Brain pericyte (primary cell): ENCODE results near the gene PRKCH.

Experiments used
- DNase-seq: peaks from one replicate; pipeline ENCODE4 v3.0.0-alpha.2; 2012; ENCODE audit warnings: low read depth, low spot score

The PRKCH gene

DNA sequence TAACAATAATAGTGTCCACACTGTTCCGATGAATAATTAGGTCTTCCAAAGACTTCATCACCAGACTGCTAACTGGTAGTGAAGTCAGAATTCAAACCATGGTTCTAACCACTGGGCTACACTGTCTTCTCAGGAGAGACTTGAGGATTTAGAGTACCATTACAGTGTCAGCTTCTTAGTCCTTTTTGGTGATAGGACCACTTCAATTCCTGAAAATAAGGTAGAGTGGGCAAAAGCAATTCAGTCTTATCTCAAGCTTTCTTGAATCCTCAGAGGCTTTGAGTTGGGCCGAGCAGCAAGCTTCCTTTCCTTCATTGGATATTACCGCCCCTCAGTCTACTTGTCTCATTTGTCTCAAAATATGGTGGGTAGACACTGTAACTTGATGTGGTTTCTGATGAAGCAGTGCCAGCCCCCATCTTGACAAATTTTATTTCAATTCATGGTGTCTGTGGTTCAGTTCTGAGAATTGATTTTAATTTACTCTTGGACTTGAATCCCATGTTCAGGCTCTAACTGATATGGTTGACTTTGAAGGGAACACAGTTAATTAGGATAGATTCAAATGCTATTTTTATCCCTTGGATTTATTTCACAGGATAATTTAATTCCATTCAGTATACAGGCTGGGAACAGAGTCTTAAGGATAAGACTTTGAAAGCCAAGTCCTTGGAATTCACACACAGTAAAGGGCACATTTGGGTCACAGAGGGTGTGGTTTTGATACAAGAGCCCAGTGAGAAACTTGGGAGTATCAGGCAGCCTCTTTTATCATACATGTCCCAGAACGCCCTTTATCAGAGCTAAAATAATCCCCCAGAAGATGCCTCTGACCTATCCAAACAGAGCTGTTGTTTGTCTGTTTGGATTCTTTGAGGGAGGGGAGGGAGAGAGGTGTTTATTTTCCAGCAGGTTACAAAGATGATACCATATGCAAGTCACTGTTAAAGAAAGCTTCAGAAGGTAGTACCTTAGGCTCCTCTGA, 167.3 kb downstream of the PRKCH start:
- DNase-seq, result no peak

DNA sequence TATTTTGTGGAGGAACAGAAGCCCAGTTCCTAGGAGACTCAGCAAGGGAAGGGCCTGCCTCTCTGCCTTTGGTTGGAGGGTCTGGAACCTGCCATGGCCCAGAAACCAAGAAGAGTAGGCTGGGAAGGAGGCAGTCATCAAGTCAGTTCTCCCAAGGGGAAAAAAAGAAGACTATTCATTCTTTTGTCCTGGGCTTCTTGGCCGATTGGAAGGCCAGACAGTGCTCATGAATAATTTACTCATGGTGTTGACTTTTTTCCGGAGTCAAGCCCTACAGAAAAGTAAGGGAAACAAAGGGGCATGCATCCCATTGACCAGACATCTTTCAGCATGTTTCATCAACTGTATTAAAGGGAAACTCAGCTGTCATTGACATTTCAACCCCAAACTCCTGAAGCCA, 168.1 kb downstream of the PRKCH start:
- no peak for DNase-seq

DNA sequence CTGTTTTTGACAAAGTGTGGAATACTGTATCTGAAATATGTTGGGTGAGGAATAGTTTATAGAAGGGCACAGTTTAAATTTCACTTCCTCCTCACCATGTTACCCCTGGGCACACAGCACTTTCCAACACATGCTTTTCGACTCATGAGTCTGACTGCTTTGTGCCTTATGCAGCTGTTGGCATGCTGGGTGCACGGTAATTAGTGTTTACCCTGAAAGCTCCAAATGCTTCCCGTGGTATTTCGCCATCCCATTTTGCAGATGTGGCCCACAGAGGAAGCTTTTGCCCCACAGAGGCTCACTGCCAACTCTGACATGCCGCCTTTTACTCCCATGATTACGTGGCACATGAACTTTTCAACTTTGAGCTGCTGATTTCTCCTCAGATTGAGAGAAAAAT, 168.6 kb downstream of the PRKCH start:
- DNase-seq, result no peak

DNA sequence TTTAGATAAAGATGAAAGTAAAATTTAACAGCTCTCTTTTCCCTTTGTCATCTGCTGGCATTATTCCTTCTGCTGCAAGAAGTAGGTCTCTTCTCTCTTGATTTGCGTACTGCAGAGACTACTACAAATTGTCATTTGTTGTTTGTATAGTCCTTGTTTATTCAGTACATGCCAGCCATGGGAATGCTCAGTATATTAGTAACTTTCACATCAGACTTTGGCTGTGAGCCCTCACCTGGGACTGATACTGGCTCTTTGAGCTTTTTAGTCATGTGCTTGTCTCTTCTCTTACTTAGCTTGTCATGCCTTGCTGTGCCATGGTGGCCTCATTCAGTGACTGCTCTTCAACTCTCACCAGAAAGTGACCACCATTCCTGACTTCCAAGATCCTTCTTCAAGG, 169.8 kb downstream of the PRKCH start:
- DNase-seq, result no peak

DNA sequence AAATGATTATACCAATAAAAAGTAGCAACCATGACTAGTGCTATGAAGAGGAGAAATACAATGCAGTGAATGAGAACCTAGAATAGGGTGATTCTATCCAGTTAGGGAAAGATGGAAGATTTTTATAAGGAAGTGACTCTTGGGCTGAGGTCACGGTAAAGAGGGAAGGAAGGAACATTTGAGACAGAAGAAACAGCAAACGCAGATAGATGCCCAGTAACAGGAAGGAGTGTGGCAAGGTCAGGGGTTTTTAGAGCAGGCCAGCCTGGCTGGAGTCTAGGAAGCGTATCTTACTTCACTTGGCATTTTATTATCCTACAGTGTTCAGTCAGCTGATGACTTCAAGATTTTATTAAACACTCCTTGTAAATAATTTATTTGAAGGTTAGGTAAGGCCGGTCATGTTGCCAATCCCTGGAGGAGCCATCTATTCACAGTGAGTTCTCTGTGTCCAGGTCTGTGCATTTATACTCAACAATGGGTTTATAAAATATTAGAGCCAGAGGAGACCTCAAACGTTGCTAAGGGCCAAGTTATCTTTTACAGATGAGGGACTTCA, 170.6 kb downstream of the PRKCH start:
- no peak for DNase-seq

DNA sequence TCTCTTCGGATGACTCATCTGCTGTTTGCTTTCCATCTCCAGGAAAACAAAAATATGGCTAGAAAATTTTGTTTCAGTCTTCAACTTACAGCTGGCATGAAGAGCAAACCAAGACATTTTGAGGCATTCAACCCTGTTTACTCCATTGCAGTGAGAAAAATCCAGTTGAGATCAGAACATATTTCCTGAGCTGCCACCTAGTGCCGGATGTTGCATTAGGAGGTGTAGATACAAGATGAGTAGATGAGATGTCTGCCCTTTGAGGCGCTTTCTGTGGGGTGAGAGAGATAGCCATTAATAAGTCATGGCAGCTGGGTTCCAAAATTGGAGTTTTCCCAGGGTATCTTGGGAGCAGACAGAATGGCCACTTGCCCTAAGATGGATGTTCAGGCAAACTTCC, 171.1 kb downstream of the PRKCH start:
- DNase-seq, result no peak

DNA sequence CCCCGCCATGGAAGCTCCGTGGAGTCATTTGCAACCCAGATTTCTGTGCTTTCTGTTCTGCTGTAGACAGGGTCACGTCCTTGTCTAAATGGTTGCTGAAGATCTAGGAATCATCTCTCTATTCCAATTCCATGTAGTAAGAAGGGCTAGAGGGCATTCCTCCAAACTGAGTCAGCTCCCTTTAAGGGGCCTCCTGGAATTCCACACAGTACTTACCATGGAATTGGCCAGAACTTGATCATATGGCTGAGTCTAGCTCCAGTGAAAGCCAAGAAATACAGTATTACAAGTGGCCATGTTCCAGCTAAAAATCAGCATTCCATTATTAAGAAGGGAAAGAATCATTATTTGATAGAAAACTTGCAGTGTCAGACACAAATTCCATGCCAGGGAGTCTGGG, 171.9 kb downstream of the PRKCH start:
- no peak for DNase-seq

DNA sequence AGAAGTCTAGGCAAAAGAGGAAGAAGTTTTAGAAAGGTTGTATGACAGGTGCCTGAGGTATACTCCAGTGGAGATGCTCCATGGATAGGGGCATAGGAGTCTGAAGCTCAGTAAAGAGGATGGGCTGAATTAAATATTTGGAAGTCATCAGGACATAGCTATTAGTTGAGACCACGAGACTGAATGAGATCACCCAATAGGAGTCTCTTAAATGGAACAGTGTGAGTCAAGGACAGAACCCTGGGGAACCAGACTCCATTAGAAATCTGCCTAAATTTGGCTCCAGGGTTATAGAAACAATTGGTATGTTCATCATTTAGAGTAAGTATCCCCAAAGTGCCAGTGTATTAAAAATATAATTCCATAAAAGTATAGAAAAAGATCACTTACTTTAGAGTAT, 172.6 kb downstream of the PRKCH start:
- no peak for DNase-seq

DNA sequence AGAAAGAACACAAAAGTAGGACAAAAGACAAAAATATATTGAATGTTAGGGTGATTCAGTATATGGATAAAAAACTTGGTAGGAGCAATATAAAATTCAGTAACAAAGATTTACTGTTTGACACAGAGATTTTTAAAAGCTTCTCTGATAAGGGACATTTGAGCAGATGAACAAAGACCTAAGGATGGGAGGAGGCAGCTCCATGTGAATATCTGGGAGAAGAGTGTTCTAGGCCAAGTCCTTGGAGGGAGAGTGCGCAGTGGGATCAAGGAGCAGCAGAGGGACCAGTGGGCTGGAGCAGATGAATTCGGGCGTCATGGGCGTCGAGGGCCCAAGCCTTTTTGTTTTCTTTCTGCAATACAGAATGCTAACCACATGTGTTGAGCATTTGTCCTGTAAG, 174.4 kb downstream of the PRKCH start:
- DNase-seq, result no peak

DNA sequence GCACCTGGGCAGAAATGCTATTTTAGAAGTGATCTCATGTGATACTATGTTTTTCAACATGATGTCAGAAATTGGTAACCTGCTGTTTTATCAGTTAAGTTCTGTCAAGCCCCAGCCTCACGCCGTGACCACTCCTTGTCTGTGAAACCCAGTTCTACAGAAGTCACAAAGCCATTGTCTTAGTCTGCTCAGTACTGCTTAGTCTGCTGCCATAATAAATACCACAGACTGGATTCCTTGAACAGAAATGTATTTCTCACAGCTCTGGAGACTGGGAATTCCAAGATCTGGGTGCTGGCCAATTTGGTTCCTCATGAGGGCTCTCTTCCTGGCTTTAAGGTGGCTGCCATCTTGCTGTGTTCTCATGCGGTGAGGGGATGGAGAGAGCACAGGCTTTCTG, 176.9 kb downstream of the PRKCH start:
- DNase-seq, result no peak

DNA sequence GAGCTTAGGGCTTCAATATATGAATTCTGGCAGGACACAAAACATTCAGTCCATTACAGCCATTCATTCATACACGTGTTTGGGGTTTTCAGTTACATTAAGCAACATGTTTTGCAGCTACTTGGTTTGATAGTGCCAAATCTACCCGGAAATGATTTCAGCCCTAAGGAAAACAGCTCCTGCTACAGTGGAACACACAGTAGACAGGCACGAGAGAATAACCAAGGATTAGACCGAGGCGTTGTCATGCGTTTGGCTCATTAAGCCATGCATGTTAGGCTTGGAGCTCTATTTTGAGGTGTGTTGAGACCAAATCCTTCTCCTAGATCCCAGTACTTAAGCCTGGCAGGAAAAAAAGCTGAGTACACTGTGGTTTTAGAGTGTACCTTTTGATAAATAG, 177.4 kb downstream of the PRKCH start:
- no peak for DNase-seq

DNA sequence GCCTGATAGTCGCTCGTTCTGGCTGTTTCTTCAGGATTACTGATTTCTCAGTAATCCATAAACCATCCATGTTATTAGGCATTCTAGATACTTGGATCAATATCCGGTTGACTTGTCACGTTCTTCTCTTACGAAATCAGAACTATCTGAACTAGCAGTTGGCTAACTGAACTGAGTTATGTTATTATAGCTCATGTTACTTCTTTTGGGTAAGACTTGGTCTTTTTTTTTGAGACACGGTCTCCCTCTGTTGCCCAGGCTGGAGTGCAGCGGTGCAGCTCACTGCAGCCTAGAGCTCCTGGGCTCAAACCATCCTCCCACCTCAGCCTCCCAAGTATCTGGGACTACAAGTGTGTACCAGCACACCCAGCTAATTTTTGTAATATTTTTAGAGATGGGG, 178.6 kb downstream of the PRKCH start:
- no peak for DNase-seq

DNA sequence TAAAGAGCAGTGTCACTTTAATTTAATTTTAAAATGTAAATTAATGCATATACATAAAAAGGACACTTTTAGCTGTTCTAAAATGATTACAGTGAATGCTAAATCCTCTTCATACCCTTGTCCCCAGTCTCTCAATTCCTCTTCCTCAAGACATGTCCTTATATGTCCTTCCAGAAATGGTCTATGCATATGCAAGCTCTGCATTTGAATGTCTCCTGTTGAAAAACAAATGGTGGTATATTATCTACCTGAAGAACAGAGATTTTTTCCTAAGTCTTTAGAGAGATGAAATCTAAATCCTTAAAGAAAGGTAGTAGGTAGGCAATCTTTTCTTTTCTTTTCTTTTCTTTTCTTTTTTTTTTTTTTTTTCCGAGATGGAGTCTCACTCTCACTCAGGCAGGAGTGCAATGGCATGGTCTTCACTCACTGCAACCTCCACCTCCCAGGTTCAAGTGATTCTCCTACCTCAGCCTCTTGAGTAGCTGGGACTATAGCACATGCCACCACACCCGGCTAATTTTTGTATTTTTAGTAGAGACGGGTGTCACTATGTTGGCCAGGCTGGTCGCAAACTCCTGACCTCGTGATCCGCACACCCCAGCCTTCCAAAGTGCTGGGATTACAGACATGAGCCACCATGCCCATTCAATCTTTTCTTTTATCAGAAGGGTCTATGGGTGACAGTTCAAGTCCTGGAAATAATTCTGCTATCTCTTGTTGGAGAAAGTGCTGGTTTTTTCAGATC, 180.5 kb downstream of the PRKCH start:
- no peak for DNase-seq

DNA sequence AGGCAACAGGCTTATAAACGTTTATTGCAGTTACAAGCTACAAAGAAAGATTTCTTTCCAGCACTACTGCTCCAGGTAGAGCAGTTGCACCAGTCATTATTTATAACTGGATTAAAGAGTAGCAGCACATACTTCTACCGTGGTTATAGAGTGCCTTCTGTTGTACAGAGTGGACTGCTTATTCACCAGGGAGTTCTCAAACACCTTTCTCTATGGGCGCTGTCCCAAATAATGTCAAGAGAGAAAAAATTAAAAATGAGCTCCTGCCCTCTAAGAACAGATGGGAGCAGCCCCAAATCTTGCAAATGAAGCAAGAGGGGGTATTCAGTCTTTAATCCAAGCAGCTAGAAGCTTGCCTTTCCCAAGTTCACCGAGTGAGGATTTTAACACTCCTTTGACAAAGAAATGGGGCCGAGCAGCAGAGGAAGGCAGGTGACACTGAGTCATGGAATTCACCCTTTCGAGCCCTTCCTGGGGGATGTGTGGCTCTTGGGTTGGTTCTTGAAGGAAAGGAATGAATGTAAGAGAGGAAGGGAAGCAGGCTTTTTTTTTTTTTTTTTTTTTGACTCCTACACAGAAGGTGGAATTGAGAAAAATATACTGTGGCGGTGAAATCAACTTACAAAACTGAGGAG, 181.2 kb downstream of the PRKCH start:
- DNase-seq, result no peak

DNA sequence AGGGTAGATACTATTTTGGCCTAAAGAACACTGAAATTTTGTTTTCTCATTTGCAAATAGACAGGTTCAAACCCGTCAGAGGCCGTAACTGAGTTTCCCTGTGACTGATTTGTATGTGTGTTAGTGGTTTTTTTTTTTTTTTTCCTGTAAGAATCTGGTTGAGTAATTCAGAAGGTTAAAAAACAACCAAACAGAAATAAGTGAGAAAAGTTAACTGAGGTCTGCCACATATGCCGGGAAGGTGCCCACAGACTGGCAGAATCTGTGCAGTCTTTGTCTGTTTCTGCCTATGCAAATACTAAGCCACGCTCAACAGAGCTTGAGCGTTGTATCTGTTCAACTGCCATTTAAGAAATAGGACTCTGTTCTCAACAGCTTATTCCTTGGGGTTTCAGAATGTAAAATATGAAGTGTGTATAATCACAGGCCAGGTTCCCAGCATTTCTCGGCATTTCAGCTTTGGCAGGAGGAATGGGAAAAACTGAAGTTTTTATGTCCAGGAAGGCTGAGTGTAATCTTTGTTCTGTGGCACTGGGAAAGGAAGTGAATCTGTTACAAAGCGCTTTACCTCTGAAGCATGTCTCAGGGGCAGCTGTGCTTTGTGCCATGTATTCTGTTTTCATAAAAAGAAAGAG, 181.9 kb downstream of the PRKCH start:
- DNase-seq, result no peak

DNA sequence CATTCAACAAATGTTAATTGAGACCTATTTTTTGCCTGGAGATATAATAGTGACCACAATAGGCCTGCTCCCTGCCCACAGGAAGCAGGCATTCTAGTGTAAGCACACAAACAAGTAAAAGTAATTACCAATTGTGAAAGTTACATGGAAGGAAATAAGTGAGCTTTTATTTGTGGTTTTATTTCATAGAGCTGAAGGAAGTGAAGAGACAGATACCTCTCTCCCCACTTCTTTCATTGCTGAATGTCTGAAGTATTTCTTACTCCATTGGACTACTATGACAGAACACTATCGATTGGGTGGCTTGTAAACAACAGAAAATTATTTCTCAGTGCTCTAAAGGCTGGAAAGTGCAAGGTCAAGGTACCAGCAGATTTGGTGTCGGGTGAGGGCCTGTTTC, 183.5 kb downstream of the PRKCH start:
- no peak for DNase-seq

DNA sequence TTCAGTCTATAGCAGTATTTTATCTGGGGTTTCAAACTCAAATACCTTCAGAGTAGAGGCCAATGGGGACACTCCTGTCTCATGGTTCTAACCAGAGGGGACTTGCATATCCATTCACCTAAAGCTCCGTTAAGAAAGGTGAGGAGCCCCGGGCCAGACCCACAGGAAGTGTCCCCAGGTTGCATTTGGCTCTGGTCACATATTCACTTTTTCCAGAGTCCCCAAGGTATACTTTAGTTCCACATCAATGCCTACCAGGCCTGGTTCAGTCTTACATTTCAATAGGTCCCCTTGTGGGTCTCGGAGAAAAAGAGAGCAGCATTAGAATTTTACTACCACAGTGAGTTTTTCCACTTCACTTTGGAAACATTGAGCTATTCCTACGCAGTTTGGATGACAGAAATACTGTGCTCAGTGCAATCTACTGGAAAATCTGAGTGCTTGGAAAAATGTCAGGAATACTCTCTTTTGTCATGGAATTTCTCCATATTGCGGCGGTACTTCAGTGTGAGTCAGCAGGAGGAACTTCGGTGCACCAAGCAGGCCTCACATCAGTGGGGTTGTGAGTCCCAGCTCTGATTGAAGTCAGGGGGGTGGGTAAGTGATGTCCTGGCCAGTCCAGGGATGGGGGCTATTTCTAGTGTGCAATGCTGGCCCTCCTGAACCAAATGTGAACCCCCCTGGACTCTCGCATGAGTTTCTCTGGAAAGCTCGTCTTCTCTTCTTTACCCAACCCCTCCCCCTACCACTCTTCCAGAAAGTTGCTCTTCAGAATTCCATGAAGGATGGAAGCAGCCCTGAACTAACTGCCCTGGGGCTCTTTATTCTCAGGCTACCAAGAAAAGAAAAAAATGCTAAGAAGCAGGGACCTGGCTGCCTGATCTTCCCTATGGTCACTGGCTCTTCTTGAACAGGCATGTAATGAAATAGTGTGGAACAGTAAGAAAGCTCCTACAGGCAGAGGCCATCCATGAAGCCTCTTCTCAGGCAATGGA, 184.7 kb downstream of the PRKCH start:
- DNase-seq, result no peak

DNA sequence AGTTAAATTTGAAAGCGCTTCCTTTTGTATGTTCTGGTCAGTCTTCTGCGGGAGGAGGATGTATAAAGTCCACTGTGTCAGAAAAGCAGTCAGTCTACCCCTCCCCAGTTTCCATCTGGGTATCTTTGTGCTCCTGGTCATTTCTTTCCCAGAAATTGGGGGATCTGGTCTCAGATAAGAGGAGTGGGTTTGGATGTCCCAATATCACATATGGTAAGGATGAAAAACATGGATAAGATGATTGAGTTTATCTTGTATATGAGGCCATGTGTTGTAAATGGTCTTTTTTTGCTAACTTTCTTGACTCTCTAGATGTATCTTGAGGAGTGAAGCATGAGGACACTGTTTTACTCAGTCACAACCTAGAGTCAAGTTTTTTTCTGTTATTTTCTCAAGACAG, 187.1 kb downstream of the PRKCH start:
- no peak for DNase-seq

DNA sequence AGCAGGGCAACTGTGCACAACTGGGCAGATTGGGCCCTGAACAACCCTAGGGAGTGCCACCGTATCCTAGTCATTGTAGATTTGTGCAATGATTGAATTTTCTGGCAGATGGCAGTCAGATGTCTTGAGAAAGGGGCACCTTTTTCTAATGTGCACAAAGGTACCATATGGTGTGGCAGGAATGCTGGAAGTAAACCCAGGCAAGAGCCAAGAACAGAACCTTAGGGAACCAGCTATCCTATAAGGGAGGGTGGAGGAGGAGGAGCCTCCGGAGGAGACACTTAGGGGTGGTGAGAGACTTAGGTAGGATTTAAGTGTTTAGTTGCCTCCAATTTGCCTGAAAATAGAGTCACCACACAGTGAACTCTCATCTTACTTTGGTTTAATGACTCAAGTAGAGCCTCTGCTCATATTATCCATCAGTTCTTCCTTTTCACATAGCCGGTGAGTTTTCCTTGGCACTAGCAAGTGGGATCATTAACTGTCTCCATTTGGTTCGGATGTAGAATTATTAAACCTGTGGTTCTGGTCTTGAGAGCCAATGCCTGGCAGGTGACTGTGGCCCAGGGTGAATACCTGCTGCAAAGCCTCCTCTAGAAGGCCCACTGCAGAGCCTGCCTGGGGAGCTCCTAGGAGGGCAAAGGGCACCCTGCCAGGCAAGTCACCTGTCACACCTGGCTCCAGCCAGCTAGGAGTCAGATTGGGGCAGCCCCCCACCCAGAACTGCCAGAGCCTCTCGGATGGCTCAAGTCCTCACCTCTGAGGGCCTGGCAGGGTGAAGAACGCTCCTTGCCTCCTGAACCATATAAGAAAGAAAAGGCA, 189.6 kb downstream of the PRKCH start:
- no peak for DNase-seq

DNA sequence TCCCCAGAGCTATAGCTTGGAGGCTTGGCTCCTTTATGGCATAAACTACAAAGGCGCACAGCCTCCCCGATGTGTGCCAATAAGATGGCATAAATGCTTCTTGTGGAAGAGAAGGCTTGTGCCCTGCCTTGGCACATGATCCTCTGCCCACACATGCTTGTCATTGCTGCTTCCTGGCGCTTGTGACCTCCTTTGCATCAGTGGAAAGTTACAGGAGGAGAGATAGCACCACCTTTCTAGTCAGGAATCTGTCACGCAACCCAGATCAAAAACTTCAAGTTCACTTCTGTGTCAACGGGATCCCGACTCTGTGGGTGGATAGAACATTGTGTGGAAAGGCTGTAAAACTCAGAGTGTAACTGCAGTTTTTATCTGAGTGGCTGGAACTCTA, 190.2 kb downstream of the PRKCH start:
- DNase-seq, result no peak
